Smooth muscle cell (in vitro differentiated cells): ENCODE results near the gene DRGX. TPM values are rescaled to one million over a fixed set of nuclear protein-coding genes. Genes with fewer than 3 reads are reported as not detected.

ENCODE experiments used
- DNase-seq: peaks from one replicate; lab custom pipeline; 2025; ENCODE audit not compliant: unreplicated experiment; lab: John Stamatoyannopoulos, UW
- H2AFZ ChIP-seq: fragments of 200-600 bp; sonication (generic); 2 replicates; pipeline ENCODE4 v1.6.0; 2016; ENCODE audit warnings: antibody characterized with exemption, low read depth, mild to moderate bottlenecking
- H3F3A ChIP-seq: fragments of 200-600 bp; sonication (generic); 2 replicates; pipeline ENCODE4 v1.6.0; 2017; ENCODE audit warnings: antibody characterized with exemption, low read depth
- H3K27ac ChIP-seq: fragments of 200-600 bp; sonication (generic); 2 replicates; pipeline ENCODE4 v1.5.1; 2016; ENCODE audit warnings: low read depth, mild to moderate bottlenecking
- H3K27me3 ChIP-seq: fragments of 200-600 bp; sonication (generic); 2 replicates; pipeline ENCODE4 v1.6.1; 2016; ENCODE audit warnings: low read depth, mild to moderate bottlenecking
- H3K36me3 ChIP-seq: fragments of 200-600 bp; sonication (generic); 2 replicates; pipeline ENCODE4 v1.5.1; 2016; ENCODE audit warnings: low read depth
- H3K4me1 ChIP-seq: fragments of 200-600 bp; sonication (generic); 2 replicates; pipeline ENCODE4 v1.5.1; 2016; ENCODE audit warnings: low read depth
- H3K4me2 ChIP-seq: fragments of 200-600 bp; sonication (generic); 2 replicates; pipeline ENCODE4 v1.6.0; 2016; ENCODE audit warnings: mild to moderate bottlenecking
- H3K4me3 ChIP-seq: fragments of 200-600 bp; sonication (generic); 2 replicates; pipeline ENCODE4 v1.5.1; 2016; ENCODE audit warnings: mild to moderate bottlenecking
- H3K79me2 ChIP-seq: fragments of 200-600 bp; sonication (generic); 2 replicates; pipeline ENCODE4 v1.6.0; 2016; ENCODE audit warnings: low read depth, mild to moderate bottlenecking
- H3K9ac ChIP-seq: fragments of 200-600 bp; sonication (generic); 2 replicates; pipeline ENCODE4 v1.6.0; 2016; ENCODE audit warnings: low read depth
- H3K9me3 ChIP-seq: fragments of 200-600 bp; sonication (generic); replicated peaks from 2 replicates; pipeline ENCODE4 v1.5.1; 2016; ENCODE audit warnings: low read depth
- H4K20me1 ChIP-seq: fragments of 200-600 bp; sonication (generic); 2 replicates; pipeline ENCODE4 v1.6.0; 2016; ENCODE audit warnings: low read depth
- CTCF ChIP-seq: fragments of 200-600 bp; sonication (generic); IDR thresholded peaks from 2 replicates; pipeline ENCODE4 v1.5.1; 2017; ENCODE audit warnings: borderline replicate concordance, mild to moderate bottlenecking, antibody characterized with exemption; ENCODE audit not compliant: insufficient read depth, poor library complexity, severe bottlenecking
- WGBS: methylation state at CpG from one replicate; pipeline ENCODE4 v1.1.7; 2016; ENCODE audit warnings: low lambda C conversion rate; 5-methylcytosine and 5-hydroxymethylcytosine counted together
- polyA plus RNA-seq: library from polyadenylated mRNA; unstranded; fragments of >200 nt; fragmentation: Nextera tagmentation; extraction: Ambion mirVana; gene quantifications from 2 replicates; pipeline ENCODE4 v1.2.1, GENCODE V29; 2016
- total RNA-seq: library from RNA; depleted of rRNA; stranded (reverse); fragments of >200 nt; gene quantifications from 2 replicates; pipeline ENCODE4 v1.2.3, GENCODE V29; 2014

DRGX gene
- total and polyA plus RNA-seq, 2 experiments from 2014 or later, result not detected

- Histone ChIP-seq H3K4me3 (no peak overlapping the region), H3F3A (no peaks in the 10 kb centered on the region), H3K27me3 (peaks cover 99% of the 10 kb centered on the region), H3K27ac (no peak overlapping the region), H3K4me1 (no peaks in the 10 kb centered on the region), H3K79me2 (no peaks in the 10 kb centered on the region), H2AFZ (no peak overlapping the region), H4K20me1 (no peaks in the 10 kb centered on the region), H3K9ac (no peak overlapping the region), H3K9me3 (no peaks in the 10 kb centered on the region), H3K4me2 (no peak overlapping the region), H3K36me3 (no peaks in the 10 kb centered on the region)
- no peak for DNase-seq
- WGBS, result 84% methylated on average over 2 of the region's 2 CpGs
- TF ChIP-seq CTCF, result no peak
Measured at GRCh38 chr10:49400365-49400764, 4.5 kb upstream of the DRGX start.

GRCh38 chr10:49398986-49399385 lies 3.1 kb upstream of the DRGX start:
- Histone ChIP-seq H3F3A (no peaks in the 10 kb centered on the region), H2AFZ (no peak overlapping the region), H3K4me2 (no peak overlapping the region), H3K27ac (no peak overlapping the region), H3K4me3 (no peak overlapping the region), H3K4me1 (no peaks in the 10 kb centered on the region), H3K9ac (no peak overlapping the region), H3K36me3 (no peaks in the 10 kb centered on the region), H3K27me3 (peaks cover 100% of the 10 kb centered on the region), H3K9me3 (no peaks in the 10 kb centered on the region), H4K20me1 (no peaks in the 10 kb centered on the region), H3K79me2 (no peaks in the 10 kb centered on the region)
- no peak for TF ChIP-seq CTCF
- WGBS, result 6% methylated on average over 9 of the region's 9 CpGs
- no peak for DNase-seq

- no peaks in the 10 kb centered on the region for H4K20me1 ChIP-seq
- H3K9ac ChIP-seq, result no peak overlapping the region
- no peak overlapping the region for H3K27ac ChIP-seq
- TF ChIP-seq CTCF, result no peak
- H2AFZ ChIP-seq, result no peak overlapping the region
- no peaks in the 10 kb centered on the region for H3K4me1 ChIP-seq
- peak overlapping the region; percentile 42 for H3K4me3 ChIP-seq
- peak overlapping the region; percentile 83 for H3K4me2 ChIP-seq
- no peaks in the 10 kb centered on the region for H3K36me3 ChIP-seq
- peaks cover 100% of the 10 kb centered on the region for H3K27me3 ChIP-seq
- 3% methylated on average over 68 of the region's 72 CpGs for WGBS
- H3K9me3 ChIP-seq, result no peaks in the 10 kb centered on the region
- DNase-seq, result peak; percentile 24
- no peaks in the 10 kb centered on the region for H3F3A ChIP-seq
- H3K79me2 ChIP-seq, result no peaks in the 10 kb centered on the region
Measured at GRCh38 chr10:49398000-49398861, 2.3 kb upstream of the DRGX start.
